Measurements from ENCODE around the gene WNT7B.

WNT7B gene

GRCh38 chr22:45906946-45907345 is 70.0 kb downstream of the WNT7B start:
- DNase-seq (ENCODE audit: low spot score): no peak

GRCh38 chr22:45905924-45906865 is 70.8 kb downstream of the WNT7B start:
- DNase-seq (ENCODE audit: low spot score): peak; percentile 54

- no peak for DNase-seq (ENCODE audit: low spot score)
Observed at GRCh38 chr22:45905326-45905923, 71.5 kb downstream of the WNT7B start.

GRCh38 chr22:45904236-45904635 is 72.7 kb downstream of the WNT7B start:
- no peak for DNase-seq (ENCODE audit: low spot score)

- DNase-seq (ENCODE audit: low spot score): peak; percentile 56
Observed at GRCh38 chr22:45903355-45904135, 73.4 kb downstream of the WNT7B start.

GRCh38 chr22:45897736-45898135 is 79.2 kb downstream of the WNT7B start:
- no peak for DNase-seq (ENCODE audit: low spot score)

GRCh38 chr22:45896964-45897538 is 79.9 kb downstream of the WNT7B start:
- DNase-seq (ENCODE audit: low spot score): no peak

GRCh38 chr22:45896153-45896951 is 80.6 kb downstream of the WNT7B start:
- peak; percentile 39 for DNase-seq (ENCODE audit: low spot score)

GRCh38 chr22:45895436-45896152 is 81.4 kb downstream of the WNT7B start:
- no peak for DNase-seq (ENCODE audit: low spot score)

GRCh38 chr22:45893516-45893915 is 83.4 kb downstream of the WNT7B start:
- DNase-seq (ENCODE audit: low spot score): no peak

- DNase-seq (ENCODE audit: low spot score): no peak
Observed at GRCh38 chr22:45892681-45893461, 84.1 kb downstream of the WNT7B start.

- DNase-seq (ENCODE audit: low spot score): no peak
Observed at GRCh38 chr22:45891996-45892621, 84.9 kb downstream of the WNT7B start.

GRCh38 chr22:45891471-45891995 is 85.4 kb downstream of the WNT7B start:
- DNase-seq (ENCODE audit: low spot score): no peak

- no peak for DNase-seq (ENCODE audit: low spot score)
Observed at GRCh38 chr22:45891021-45891421, 85.9 kb downstream of the WNT7B start.

- no peak for DNase-seq (ENCODE audit: low spot score)
Observed at GRCh38 chr22:45890351-45890635, 86.7 kb downstream of the WNT7B start.

GRCh38 chr22:45889539-45890350 is 87.2 kb downstream of the WNT7B start:
- no peak for DNase-seq (ENCODE audit: low spot score)

- no peak for DNase-seq (ENCODE audit: low spot score)
Observed at GRCh38 chr22:45889093-45889538, 87.8 kb downstream of the WNT7B start.
